ENCODE results near the gene DAO.
"Not testable (repeated sequence)": the region's sequence is repeated elsewhere in the genome, so short reads cannot be mapped to it uniquely, and the experiment has no call there.

Gene DAO

GRCh38 chr12:108850854-108851573 lies 28.9 kb upstream of the DAO start:
- no peak for DNase-seq

GRCh38 chr12:108852674-108853309 lies 27.1 kb upstream of the DAO start:
- DNase-seq: no peak

DNA sequence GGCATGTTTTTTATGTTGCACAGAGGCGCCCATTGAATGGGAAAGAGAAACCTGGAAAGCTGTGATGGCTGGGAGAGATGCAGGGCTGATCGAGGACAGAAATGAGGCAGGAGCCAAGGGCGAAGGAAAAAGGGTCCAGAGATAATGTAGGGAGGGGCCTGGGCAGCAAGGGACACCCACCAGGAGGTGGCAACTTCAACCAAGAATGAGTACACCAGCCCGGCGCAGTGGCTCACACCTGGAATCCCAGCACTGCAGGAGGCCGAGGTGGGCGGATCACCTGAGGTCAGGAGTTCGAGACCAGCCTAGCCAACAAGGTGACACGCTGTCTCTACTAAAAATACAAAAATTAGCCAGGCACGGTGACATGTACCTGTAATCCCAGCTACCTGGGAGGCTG lies 26.5 kb upstream of the DAO start:
- no peak for DNase-seq

GRCh38 chr12:108853981-108854446 lies 25.9 kb upstream of the DAO start:
- no peak for DNase-seq

- no peak for DNase-seq
Measured at GRCh38 chr12:108854451-108855283, 25.2 kb upstream of the DAO start.

- no peak for DNase-seq
Measured at GRCh38 chr12:108855284-108856169, 24.4 kb upstream of the DAO start.

DNA sequence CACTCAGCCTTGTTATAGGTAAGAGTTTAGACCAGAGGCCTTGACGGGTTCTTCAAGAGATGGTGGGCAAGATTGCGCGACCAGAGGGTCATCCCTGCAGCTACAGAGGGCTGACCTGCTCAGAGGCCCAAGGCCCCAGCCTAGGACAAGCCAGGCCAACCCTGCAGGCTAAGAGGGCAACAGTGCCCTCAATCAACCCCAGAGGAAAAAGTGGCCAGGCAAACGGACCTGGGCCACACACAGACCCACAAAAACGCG lies 23.8 kb upstream of the DAO start:
- DNase-seq: no peak

GRCh38 chr12:108856428-108857157 lies 23.3 kb upstream of the DAO start:
- no peak for DNase-seq

GRCh38 chr12:108857158-108857407 lies 22.8 kb upstream of the DAO start:
- DNase-seq: no peak

GRCh38 chr12:108858311-108859074 lies 21.4 kb upstream of the DAO start:
- no peak for DNase-seq

DNA sequence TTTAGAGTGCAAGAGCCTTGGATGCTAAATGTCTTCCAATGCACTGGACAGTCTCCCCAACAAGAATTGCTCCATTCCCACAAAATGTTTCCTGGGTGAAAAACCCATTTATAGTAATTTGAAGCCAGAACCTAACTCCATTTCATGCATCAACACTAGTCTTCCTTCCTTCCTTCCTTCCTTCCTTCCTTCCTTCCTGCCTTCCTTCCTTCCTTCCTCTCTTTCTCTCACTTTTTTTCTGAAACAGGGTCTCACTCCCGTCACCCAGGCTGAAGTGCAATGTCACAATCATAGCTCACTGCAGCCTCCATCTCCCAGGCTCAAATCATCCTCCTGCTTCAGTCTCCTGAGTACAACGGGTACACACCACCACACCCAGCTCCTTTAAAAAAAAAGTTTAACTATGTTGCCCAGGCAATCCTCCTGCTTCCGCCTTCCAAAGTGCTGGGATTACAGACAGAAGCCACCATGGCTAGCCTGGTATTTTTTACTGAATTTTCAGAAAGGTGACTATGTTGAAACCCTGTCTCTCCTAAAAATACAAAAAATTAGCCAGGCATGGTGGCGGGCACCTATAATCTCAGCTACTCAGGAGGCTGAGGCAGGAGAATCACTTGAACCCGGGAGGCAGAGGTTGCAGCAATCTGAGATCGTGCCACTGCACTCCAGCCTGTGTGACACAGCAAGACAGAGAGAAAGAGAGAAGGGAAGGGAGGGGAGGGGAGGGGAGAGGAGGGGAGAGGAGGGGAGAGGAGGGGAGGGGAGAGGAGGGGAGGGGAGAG lies 20.6 kb upstream of the DAO start:
- not testable (repeated sequence) for DNase-seq

GRCh38 chr12:108859923-108860291 lies 20.0 kb upstream of the DAO start:
- no peak for DNase-seq

- no peak for DNase-seq
Measured at GRCh38 chr12:108860443-108860842, 19.4 kb upstream of the DAO start.

- no peak for DNase-seq
Measured at GRCh38 chr12:108861878-108862587, 17.9 kb upstream of the DAO start.

- no peak for DNase-seq
Measured at GRCh38 chr12:108862588-108862959, 17.3 kb upstream of the DAO start.

DNA sequence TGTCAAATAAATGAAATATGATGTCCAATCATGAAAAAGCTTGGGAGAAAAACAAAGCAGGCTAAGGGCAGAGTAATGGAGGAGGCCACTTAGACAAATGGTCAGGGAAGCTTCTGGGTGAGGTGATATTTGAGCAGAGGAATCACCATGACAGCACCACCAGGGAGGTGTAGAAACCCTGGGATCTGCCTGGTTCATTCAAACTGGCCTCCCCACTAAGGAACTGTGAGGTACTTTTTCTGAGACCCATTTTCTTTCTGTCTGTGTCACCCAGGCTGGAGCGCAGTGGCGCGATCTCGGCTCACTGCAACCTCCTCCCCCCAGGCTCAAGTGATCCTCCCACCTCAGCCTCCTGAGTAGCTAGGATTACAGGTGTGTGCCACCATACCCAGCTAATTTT lies 14.7 kb upstream of the DAO start:
- DNase-seq: no peak

DNA sequence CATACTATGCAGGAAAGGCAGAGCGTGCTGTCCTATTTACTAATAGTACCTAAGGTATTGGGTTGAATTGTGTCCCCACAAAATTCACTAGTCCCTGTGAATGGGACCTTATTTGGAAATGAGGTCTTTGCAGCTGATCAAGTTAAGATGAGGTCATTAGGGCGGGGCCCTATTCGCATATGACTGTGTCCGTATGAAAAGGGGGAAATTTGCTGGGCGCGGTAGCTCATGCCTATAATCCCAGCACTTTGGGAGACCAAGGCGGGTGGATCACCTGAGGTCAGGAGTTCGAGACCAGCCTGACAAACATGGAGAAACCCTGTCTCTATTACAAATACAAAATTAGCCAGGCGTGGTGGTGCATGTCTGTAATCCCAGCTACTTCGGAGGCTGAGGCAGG lies 13.8 kb upstream of the DAO start:
- DNase-seq: not testable (repeated sequence)

DNA sequence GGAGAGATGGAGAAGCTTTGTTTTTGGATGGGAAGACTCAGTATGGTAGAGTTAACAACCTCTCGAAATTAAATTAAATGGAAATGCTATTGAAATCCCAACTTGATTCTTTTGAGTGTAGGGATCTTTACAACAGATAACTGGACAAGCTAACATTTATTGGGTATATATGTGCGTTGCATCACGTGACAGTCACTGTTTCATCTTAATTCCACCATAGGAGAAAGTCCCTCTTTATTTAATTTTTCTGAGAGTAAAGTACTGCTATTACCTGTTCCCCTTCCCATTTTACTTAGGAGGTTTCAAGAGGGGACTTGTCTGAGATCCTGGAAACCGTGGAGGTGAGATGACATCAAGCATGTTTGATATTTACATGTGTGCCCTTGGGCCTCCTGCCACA lies 11.1 kb upstream of the DAO start:
- no peak for DNase-seq

DNA sequence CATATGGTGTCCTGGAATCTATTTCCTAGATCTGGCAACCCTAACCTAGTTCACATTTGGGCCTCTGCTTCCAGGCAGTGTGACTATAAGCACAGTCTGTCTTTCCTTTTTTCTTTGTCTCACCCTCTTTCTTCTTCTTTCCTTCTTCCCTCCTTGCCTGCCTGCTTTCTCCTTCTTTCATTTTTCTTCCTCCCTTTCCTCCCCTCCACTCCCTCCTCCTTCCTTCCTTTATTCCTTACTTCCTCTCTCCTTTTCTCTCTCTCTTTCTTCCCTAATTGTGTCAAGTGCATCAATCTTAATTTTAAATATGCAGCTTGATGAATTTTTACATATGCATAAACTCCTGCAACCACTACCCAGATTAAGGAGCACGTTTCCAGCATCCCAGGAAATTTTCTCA lies 4.6 kb upstream of the DAO start:
- DNase-seq: no peak

- no peak for DNase-seq
Measured at GRCh38 chr12:108875682-108876361, 4.1 kb upstream of the DAO start.

All from NCI-H1417 treated with DMSO at 0.1 percent for 48 hours (cell line).